ENCODE results near the gene ETFA.

The ETFA gene

DNA sequence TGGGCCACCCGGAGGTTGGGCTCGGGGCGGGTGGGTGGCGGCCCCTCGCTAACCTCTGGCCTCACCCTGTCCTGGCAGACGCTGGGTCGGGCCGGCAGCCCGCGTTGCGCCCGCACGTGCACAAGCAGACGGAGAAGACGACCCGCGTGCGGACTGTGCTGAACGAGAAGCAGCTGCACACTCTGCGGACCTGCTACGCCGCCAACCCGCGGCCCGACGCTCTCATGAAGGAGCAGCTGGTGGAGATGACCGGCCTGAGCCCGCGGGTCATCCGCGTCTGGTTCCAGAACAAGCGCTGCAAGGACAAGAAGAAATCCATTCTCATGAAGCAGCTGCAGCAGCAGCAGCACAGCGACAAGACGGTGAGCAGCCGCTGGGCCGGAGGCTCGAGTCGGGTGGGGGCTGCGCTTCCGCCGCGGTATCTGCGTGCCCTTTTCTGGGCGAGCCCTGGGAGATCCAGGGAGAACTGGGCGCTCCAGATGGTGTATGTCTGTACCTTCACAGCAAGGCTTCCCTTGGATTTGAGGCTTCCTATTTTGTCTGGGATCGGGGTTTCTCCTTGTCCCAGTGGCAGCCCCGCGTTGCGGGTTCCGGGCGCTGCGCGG lies 29.0 kb upstream of the ETFA start:
- DNase-seq, result no peak

DNA sequence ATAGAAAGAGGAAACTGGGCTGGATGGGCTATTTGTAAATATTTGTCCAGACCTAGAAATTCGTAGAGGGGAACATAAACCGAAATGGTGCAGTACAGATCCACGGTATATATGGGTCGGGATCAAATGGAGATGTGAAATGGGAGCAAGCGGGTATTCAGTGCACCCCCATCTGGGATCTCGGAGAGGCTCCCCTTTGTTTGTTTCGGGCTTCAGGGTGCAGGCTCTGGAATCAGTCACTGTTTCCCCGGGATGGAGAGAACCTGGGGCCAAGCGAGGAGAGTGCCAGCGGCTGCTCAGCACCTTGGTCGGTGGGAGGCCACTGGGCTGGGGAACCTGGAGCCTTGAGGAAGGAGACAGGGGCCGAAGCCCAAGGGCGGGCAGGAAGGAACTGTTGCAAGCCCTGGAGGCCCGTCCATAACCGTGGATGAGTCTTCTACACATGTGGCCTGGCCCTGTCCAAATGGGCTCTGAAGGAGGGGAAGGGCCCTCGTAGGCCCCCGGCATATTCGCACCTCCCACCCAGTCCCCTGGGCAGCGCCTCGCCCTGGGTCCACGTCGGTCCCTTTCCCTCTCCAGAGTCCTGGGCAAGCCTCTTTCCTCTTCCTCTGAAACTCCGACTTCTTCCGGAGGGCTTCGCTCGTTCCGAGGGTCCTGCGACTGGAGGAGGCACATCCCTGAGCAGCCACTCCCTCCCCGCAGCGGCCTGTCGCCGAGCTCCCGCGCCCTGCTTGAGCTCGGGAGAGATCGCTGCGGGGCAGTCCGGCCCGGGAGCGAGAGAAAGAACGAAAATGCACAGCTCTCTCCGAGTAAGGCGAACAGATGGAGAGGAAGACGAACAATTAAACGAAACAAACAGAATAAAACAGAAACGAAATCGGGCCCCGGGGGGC lies 28.3 kb upstream of the ETFA start:
- DNase-seq, result no peak

DNA sequence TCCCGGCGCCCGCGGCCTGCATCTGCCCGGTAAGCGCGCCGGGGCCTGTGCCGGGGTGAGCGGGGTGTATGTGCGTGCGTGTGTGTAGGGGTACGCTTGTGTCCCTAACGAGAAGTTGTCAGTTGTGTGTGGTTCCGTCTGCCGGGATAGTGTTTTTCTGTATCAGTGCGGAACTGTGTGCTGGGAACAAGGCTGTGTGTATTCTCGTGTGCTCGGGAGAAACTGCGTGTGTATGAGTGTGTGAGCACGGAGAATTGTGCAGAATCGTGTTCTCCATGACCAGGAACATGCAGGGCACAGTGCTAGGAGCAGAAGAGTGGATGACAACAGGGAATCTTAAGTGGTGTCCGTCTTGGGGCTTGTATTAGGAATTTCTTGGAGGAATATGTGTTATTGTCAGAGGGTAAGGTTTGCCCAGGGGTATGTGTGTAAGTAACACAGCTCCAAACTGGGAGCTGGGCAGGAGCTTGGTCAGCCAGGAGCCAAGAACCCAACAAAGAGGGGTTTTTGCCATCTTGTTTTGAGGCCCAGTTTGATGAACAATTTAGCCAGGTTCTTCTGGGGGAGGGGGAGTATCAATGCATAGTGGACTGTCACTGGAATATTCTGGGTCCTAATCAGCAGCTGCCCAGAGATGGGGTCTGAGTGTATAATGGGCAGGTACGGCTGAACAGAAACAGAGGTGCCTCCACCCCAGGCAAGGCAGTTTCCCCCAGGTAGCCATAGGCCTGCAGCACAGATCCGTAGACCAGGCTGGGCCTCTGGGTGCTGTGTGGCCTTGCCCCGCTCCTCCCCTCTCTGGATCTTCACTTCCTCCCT lies 27.4 kb upstream of the ETFA start:
- DNase-seq, result no peak

DNA sequence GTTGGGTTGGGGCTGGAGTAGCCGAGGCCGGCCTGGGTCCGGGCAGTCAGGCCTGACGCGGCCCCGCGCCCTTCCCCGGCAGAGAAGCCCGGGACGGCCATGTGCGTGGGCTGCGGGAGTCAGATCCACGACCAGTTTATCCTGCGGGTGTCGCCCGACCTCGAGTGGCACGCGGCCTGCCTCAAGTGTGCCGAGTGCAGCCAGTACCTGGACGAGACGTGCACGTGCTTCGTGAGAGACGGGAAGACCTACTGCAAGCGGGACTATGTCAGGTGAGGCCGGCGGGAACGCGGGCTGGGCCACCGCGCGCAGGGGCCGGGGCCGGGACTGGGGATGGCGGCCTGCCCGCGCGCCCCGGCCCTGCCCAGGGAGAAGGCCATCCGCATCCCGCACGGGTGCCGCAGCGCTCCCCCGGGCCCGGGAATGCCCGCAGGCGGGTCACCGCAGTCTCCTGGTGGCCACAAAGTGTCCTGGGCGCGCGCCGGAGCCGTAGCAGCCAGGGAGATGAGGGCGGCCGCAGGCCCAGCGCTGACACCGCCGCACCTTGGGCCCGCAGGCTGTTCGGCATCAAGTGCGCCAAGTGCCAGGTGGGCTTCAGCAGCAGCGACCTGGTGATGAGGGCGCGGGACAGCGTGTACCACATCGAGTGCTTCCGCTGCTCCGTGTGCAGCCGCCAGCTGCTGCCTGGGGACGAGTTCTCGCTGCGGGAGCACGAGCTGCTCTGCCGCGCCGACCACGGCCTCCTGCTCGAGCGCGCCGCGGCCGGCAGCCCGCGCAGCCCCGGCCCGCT lies 26.6 kb upstream of the ETFA start:
- no peak for DNase-seq

DNA sequence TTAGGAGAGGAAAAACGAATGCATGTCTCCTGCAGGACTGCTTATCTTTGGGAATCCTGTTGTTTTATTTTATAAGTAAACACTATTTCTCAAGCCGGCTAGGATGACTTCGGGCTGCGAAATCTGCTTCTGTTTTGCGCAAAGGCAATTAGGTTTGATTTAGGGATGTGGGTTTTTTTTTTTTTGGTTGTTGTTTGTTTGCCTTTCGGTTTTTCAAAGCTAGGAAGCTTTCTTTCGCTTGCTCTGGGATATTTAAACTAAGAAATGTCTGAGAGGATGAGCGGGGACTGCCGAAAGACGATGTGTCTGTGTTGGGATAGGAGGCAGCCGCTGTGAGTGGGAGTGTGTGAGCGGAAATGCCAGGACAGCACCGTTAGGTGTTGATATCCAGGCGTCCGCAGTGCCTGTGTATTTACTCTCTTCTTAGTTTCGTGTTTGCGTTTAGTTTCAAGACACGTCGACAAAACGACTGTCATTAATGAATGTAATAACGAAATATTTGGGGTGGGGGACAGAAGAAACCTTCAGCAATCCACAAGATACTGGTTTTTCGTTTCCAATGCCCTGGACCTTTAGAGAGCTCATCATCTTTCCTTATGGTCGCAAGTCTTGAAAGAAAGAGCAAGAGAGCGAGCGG lies 25.9 kb upstream of the ETFA start:
- DNase-seq, result no peak

DNA sequence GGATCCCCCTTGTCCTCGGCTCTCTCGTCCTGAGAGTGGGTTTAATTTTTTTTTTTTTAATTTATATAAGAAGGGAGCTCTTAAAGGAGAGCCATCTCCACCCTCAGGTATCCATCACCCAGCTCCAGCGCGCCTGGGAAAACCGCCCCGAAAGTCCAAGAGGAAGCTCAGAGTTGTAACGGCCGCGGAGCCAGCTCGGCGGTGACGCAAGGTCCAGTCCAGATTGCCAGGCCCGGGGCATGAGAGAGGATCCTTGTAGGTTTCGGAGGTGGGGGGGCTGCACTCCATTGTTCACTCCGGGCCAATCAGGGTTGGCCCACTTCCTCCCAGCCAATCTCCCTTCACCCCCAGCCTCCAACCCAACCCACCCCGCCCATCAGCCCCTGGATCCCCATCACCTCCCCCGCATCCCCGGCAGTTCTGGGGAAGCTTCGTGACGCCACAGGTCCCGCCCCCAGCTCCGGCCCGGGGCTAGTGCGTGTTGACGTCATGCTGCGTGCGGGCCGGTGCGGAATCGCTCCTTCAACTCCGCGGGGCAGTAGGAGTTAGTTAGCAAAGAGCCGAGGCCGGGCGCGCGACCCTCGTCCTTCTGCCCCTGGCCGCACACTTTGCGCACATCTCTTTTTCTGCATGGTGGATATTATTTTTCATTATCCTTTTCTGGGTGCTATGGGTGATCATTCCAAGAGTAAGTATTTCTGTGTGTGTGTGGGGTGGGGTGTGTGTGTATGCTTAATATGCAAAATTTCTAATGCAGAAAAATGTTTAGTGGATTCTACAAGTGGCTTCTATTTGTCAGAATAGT lies 25.2 kb upstream of the ETFA start, which contains the start of gene ISL2:
ISL2 (plus strand) TSS at position 520 of the 805 bp plus-strand sequence; CDS start at position 631, 111 bp downstream.
- no peak for DNase-seq

DNA sequence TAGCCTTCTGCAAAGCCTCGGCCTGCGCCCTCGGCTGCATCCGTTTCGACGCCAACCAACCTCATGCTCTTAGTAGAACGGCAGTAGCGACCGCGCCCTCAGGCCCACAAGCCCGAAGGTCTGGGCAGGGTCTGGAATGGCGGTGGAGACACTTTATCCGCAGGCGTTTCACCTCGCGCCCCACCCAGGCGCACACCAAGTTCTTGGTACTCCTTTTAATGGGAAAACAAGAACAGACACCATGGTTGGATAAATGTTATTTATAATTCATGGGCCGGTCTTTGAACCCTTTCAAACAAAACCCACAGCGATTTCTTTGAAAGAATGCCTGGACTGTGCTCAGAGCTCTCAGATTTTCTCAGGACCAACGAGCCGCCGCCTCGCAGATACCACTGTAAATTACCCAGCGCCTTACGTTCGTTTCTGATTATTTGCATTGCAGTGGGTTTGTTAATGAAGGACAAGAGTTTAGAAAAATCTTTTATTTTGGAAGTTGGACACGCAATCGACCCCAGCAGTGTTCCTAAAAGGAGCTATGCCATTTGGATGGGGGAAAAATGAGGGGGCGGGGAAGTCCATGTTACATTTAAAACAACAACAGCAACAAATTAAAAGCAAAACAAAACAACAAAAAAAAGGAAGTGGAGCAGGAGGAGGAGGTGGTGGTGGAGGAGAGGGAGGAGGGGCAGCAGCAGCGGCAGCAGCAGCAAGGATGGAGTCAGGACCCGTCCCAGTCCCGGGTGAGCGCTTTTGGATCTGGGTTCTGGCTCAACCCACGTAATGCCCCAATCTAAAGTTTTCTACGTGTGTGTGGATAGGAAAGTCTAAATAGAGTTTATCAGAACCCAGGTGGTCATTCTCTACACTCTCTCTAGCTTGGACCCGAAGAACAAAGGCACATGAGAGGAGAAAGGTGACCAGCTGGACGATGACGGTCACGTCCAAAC lies 24.3 kb upstream of the ETFA start:
- DNase-seq, result no peak

DNA sequence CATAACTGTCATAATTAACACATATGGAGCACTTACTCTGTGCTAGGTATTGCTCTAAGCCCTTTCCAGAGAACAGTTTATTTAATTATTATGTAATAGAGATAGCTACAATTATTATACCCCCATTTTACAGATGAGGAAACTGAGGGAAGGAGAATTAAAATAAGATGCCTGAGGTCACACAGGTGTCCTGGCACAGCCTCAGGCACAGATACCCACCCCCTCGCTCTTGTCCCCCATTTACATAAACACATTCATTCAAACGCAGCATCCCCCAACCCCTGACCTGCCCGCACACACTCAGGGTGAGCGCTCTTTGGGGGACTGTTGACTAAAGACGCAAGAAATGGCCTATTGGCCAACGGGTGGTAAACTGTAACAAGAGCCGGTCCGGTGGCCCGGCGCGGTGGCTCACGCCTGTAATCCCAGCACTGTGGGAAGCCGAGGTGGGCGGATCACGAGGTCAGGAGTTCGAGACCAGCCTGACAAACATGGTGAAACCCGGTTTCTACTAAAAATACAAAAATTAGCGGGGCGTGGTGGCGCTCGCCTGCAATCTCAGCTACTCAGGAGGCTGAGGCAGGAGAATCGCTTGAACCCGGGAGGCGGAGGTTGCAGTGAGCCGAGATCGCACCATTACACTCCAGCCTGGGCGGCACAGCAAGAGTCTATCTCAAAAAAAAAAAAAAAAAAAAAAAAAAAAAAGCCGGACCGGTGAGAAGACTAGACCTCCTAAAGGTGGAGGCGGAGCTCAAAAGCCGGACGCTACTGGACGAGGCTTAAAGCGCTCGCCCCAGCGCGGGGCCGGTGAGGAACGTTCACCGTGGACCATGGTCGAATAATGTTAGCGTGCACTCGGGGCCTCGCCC lies 23.4 kb upstream of the ETFA start:
- no peak for DNase-seq

DNA sequence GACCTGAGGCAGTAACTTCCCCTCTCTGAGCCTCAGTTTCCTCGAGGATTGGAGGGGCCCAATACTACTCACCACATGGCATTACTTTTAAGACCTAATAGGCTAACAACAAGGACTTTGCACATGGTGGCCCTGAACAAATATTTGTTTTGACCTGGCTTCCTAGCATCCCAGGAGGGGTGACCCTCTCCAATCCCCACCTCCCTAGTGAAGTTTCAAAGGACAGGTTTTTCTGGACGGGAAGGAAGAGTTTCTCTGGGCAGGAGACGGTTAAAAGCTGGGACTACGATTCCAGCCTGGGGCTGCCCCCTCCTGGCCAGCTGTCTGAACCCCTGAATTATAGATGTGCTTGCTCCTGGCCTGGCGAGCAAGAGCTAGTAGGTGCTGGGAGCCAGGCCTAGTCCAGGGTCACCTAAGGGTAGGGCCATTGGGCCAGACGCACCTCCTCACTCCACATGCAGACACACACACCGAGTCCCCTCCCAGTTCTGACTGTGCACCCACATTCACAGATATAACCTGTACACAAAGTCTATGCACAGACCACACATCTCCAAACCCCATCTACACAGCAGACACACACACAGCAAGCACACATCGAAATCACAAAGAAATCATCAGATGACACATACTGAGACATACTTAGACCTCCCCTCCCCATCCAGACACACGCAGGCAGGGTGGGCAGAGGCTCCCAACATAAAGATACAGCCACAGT lies 22.6 kb upstream of the ETFA start:
- DNase-seq, result no peak

DNA sequence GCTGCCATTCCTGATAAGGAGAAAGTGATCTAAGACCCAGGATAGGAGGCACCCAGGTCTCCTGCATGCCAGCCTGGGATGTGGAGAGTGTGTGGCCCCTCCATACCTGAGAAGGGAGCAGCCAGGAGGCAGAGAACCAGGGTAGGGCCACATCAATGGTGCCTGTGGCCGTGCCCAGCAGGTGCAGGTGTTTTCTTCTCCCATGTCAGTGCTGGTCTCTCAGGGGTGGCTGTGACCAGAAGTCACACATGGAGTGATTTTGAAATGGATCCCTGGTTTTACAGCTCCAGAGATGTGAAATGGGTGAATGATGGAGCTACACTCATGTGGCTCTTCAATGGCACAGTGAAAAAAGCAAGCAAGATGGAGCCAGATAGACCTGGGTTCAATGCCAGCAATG lies 22.0 kb upstream of the ETFA start:
- DNase-seq, result no peak

DNA sequence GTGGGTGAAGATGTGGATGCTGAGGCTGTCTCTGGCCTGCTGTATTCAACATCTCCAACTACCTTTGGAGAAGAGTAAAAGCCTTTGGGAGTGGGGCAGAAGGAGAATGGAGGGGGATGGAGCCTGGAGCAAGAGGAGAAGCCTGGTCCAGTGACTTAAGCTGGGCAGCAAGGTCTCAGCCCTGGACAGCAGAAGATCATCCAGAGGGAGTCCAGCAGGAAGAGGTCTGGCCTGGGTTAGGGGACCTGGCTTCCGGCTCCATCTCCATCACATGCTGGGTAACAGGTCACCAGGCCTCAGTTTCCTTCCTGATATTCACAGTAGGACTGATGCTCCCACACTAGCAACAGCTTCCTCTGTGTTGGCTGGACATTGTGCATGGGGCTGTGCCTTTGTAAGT lies 21.5 kb upstream of the ETFA start:
- DNase-seq, result no peak

DNA sequence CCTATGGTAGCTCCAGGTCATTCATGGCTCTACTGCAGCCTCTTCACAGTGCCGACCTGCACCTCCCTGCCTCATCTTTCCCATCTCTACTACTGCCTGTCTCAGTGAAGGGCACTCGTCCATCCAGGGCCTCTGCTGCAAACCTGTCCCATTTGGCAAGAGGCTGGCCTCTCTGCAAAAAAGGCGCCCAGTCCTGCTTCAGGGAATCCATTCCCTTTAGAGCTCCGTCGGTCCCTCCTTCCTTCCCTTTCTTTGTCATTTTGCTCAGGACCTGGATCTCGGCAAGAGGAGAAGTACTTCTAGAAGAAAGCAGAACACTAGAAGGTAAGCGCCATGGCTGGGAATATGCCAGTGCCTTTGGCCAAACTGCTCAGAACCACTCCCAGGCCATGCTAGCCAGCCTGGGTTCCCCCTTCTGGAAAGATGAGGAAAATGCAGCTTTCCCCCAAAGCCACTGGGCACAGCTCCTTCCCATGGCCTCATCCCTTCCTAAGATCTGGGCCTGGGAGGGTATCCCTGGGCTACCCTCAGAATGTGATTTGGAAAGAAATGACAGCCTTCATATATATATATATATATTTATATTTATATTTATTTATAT lies 18.9 kb upstream of the ETFA start:
- no peak for DNase-seq

DNA sequence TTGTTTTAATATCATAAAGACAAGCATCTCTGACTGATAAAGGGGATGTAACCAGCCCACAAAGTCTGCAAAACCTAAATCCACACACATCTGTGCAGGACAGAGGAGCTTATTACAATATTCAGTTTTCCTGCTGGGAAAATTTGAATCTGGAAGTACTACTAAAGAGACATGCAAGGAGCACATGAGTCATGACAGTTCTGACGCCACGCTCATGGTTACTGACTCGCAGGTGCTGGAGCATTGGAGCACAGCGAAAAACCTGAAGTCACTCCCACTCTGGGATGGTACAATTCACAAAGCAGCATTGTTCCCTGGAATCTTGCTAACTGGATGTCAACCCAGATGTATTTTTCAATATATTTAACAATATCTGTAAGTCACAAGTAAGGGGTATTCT lies 17.7 kb upstream of the ETFA start:
- no peak for DNase-seq

DNA sequence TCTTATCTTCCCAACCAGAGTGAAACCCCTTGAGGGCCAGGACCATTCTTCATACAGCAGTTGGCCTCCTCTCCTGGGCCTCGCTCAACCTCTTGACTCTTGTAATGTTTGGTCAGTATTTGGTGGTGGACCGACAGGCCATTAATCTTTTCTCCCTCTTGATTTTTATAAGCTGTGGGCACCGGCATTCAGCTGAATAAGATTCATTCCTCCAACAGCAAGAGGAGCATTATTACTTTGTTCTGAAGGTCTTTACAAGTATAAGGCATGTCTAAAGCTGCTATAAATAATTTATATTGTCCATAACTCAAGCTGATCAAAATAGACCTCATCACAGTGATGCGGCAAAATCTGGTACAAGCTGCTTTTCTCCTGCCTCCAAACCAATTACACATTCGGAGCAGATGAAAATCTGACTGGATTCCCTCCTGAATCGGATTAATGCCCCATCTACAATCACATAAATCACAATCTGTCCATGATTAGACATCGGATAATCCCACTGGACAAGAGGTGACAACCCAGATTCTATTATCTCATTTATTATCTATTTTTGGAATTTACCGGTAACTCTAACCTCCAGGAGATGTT lies 16.9 kb upstream of the ETFA start:
- no peak for DNase-seq

DNA sequence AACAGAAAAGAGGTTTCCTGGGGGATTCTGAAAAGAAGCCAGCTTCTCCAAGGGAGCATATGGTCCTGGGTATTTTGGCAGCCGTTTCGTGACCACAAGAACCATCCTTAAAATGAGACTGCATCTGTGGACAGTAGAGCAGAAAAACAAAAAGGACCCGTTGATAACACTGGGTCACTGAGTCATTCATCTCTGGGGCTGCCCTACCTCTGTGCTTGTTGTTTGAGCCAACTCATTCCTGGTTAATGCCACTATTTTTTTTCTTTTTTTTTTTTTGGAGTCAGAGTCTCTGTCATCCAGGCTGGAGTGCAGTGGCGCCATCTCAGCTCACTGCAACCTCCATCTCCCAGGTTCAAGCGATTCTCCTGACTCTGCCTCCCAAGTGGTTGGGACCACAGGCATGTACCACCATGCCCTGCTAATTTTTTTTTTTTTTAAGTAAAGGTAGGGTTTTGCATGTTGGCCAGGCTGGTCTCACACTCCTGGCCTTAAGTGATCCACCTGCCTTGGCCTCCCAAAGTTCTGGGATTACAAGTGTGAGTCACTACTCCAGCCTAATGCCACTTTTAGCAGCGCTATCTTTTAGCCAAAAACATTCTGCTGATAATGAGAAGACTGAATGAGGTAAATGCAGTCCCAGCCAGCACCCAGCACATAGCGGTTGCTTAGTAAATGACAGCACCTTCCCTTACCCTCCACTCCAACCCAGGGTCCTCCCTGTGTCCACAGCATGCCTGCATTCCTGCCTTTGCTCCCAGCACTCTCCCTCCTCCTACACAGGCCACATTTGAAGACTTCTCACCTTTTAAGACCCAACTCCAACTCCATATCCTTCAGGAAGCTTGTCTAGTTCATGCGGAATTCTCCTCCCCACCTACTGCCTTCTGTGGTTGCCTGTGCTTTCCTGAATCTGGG lies 16.2 kb upstream of the ETFA start:
- DNase-seq, result no peak

DNA sequence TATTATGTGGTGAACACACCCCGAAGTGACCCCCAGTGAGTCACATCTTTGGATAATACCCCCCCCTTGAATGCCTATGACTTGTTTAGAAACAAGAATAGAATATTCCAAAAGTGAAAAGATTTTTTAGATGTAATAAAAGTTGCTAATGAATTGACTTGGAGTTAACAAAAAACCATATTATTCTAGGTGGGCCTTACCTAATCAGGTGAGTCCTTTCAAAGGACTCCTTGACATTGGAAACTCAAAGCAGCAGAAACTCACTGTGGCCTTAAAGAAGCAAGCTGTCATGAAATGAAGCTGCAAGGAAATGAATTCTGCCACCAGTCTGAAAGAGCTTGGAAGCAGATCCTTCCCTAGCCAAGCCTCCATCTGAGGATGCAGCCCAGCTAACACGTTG lies 14.4 kb upstream of the ETFA start:
- DNase-seq, result no peak

DNA sequence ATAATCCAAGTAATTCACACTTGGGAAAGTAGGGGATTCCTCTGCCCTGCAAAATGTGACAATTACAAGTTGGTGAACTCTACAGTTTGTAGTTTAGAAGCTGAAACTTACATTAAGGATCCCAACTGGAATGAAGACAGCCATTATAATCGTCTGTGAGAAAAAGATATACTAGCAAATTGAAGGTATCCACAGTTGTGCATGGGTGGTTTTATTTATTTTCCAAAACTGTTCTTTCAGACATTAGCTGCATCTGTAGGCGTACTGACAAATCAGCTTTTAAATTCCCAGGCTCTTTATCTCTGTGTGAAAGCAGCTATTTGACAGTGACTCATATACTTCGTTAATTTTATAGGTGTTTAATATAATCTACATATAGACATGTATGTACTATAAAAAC lies 12.8 kb upstream of the ETFA start:
- DNase-seq, result no peak
